ENCODE measurements around the gene PRKCSH.
A peak's percentile ranks its signal among the peaks of the same experiment; 100 is the strongest.
"Not testable (repeated sequence)": the region's sequence is repeated elsewhere in the genome, so short reads cannot be mapped to it uniquely, and the experiment has no call there.

The PRKCSH gene

DNA sequence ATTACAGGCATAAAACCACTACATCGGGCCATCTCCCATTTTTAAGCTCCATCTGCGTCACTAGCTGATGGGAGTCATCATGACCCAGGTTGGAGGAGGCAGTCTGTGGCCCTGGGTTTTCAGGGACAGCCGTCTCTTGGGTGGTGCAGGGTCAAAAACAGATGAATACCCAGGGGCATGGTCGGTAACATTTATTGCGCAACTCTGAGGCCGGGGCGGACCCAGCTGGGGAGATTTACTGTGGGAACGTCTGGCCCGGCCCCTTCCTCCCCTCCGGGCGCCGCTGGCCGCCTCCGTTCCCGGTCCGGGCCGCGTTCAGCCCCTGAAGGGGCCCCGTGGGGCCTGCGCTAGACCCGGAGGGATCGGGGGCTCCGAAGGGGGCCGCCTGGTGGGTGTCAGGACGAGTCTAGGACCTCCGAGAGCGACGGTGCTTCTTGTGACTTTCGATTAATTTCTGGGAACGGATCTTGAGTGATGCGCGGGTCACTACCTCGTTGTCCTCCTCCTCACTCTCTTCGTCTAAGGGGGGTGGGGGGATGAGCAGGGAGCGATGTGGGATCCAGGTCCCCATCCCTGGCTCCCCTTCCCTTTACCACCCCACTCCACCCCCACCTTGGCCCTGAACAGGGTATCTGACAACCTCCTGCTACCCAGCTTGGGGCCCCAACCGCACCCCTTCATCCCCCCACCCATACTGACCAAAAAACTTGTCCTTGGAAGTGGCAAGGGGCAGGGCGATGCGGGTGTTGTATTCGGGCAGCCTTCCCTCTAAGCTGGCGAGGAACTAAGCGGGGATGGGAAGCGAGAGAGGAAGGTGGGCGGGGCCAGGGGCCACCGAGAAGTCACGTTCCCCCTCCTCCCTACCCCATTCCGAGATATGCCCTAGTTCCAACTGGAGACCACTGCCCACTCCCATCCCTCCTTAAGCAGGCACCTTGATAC is 14.7 kb upstream of the PRKCSH start:
- DNase-seq: no peak

DNA sequence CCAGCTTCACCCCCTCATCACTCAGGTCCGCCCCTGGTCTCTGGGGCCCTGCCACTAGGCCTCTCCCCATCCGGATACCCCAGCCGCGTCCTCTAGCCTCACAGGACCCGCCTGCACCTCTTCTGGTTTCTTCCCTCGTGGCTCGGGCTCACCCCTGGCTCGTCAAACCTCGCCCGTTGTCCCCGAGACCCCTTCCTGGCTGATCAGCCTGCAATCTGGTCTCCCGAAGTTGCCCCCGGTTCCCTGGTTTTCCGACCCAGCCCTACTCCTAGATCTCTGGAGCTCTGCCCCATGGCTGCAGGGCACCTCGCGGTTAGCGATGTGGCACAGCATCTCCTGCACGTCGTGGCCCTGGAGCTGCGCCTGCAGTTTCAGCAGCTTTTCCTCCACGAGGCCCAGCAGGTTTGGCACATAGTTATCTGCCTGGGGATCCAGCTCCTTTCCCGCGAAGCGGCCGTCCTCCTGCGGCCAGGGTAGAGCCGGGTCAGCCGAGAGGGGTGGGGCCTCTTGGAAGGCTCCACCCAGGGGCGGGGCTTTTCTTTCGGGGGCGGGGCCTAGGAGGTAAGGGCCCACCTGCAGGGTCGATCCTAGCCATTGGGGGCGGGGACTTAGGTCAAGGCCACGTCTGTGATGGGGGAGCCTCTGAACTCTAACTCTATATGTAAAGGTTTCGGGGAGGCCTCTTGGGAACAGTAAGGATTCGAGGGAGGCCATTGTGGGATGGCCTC is 13.9 kb upstream of the PRKCSH start:
- no peak for DNase-seq

DNA sequence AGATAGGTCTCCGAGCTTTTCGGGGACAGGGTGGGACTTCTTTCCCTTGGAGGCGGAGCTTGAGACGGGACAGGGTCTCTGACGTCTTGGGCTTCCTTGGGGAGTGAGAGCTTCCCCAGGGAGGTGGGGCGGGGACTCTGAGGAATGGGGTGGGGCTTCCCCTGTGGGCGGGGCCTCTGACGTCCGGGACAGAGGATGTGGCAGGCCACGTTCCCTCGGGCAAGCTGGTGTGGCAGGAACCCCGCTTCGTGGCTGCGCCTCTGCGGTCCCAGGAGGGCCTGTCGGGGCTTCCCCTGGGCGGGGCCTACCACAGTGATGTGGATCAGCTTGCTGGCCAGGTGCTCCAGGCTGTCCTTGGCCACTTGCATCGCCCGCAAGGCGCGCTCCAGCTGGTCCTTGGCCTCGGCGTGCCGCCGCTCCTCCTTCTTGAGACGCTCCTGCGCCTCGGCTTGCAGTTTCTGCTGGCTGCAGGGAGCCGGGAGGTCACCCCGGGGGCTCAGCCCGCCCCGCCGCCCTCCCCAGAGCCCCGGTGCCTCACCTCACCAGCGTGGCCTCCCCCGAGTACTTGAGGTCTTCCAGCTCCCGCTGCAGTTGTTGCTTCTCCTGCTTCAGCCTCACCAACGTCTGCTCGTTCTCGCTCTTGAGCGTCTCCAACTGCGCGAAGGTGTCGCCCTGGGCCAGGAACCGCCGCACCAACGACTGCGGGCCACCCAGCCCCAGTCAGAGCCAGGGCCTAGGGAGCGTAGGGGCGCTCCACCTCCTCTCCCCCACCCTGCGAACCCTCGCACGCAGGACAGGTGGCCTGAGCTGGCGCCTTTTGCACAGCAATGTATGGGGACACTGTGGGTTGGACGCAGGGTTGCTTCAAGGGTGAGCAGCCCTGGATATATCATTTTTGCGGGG is 13.0 kb upstream of the PRKCSH start:
- DNase-seq: peak; percentile 54

DNA sequence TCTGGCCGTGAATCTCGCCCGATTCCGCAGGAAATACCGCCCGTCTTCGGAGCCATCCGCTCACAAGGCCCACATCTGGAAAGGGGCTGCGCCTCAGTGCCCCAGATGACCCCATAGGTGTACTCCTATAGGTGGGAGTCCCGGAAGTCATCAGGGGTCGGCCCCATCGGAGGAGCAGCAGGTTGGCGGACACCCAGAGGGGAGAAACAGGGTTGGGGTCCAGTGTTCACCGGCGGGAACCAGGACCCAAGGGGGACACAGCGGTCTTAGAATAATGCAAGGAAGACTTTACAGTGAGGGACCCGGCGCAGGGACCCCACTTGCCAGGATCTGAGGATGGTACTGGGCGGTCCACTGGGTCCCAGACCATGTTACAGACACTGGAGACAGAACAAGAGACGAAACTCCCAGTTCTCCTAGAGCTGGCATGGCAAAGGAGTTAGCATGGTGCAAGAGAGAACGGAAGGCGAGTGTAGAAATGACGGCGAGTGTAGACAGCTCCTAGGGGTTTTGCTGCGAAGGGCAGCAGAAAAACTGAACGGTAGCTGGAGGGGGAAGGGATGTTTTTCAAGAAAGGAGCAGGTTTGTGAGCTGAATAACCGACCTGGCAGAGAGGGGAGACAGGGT is 12.2 kb upstream of the PRKCSH start:
- no peak for DNase-seq

DNA sequence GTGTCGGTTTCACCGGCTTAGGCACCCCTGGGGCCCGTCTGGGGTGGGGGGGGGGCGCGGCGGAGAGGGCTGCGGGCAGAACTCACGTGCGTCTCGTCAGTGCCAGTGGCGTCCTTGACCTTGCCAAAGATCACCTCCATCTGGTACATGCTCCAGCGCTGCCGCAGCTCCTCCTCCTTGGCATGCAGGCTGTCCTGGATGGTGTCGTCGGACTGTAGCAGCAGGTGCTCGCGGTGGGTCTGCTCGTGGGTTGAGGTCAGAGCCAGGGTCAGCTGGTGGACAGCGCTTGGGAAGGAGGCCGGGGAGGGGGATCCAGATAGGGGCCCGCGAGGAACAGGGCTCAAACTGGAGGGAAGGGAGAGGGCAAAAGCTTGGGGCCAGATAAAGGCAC is 11.6 kb upstream of the PRKCSH start:
- no peak for DNase-seq

DNA sequence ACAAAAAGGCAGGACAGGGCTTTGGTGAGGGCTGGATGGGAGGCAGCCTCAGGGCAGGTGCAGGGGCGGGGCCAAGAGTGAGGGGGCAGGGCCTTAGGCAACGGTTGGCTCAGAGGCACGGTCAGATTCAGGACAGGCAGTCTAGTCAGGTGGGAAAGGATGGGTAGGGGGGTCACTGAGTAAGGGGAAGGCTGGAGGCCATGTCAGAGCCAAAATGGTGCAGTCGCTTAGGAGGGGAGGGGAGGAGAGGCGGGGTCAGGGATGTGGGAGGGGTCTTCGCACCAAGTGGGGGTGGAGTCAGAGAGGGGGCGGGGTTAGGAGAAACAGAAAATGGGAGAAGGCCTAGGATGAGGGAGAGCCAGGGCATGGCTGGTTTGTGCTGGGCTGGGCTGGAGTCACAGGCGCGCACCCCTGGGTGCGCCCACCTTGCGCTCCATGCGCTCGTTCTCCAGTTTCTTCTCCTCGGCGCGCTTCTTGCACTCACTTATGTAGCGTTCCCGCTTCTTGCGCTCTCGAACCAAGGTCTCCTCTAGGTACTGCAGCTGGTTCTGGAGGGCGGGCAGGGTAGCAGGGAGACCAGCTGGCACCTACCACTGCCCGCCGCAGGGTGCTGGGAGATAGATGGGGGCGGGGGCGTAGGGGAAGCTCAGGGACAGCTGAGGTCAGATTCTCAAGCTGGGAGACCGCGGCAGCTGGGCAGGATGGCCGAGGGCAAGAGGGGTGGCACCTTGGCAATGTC is 9.5 kb upstream of the PRKCSH start:
- DNase-seq: no peak

DNA sequence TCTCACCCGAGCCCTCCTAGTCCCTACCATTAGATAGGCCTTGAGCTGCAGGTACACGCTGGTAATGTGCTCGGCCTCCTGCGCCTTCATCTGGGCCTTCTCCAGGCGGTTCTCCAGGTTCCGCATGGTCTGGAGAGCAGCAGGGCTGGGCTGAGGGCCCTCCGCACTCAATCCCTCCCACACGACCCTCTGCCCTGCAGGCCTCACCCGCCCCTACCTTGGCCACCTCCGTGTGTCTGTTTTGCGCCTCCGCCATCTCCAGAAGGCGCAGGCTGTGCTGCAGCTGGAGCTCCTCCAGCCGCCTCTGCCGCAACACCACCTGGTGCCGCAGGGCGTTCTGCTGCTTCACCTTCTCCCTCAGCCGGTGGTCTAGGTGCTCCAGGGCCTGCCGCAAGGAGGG is 8.8 kb upstream of the PRKCSH start:
- no peak for DNase-seq

DNA sequence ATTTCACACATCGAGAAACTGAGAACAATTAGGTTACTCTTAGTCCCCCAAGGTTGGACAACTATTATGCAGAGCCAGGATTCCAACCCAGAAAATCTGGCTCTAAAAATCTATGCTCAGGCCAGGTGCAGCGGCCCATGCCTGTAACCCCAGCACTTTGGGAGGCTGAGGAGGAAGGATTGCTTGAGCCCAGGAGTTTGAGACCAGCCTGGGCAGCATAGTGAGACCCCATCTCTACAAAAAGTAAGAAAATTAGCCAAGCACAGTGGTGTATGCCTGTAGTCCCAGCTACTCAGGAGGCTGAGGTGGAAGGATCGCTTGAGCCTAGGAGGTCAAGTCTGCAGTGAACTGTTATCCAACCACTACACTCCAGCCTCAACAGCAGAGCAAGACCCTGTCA is 1.9 kb upstream of the PRKCSH start:
- not testable (repeated sequence) for DNase-seq

DNA sequence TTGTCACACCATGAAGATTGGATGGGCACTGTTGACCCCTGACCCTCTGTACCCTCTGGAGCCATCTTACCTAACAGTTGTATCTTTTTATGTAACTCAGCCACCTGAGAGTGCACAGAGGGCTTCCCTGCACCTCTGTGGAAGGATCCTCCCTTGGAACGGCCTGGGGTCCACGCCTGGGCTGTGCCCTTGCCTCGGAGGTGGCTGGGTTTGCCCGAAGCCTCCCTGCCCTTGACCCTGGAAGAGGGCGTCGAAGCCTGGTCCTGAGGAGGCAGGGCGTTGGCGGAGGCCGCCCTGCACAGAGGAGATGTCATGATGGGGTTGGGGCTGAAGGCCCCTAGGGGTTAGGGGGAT is 755 bp upstream of the PRKCSH start:
- DNase-seq: no peak

DNA sequence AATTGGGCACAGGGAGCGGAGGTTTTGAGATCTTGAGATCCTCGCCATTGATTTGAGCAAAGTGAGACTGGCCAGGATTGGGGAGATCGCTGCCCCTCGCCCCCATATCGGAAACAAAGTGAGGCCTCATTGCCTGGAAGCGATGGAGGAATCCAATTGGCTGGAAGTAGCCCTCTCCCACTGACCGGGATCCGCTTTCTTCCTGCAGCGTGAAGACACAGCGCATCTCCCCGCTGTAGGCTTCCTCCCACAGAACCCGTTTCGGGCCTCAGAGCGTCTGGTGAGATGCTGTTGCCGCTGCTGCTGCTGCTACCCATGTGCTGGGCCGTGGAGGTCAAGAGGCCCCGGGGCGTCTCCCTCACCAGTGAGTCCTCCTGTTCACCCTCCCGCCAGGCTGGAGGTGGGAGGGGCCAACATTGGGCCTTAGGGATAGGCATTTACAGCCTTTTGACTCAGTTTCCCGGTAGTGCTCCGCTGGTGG is 438 bp downstream of the PRKCSH start:
- peak; percentile 20 for DNase-seq

DNA sequence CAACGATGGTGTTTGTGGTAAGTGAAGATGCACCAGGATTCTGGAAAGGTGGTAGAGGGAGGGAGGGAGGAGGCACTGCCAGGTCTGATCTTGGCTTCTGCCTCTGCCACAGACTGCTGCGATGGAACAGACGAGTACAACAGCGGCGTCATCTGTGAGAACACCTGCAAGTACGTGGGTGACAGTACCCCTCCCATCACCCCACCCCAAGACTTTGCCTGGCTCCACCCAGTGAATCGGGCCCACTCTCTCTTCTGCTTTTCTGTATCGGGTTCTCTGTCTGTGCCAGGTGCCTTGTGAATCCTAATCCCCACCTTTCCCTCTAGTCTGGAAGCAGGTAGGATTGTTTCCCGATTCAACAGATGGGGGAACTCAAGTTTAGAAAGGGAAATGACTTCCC is 2.5 kb downstream of the PRKCSH start:
- no peak for DNase-seq

DNA sequence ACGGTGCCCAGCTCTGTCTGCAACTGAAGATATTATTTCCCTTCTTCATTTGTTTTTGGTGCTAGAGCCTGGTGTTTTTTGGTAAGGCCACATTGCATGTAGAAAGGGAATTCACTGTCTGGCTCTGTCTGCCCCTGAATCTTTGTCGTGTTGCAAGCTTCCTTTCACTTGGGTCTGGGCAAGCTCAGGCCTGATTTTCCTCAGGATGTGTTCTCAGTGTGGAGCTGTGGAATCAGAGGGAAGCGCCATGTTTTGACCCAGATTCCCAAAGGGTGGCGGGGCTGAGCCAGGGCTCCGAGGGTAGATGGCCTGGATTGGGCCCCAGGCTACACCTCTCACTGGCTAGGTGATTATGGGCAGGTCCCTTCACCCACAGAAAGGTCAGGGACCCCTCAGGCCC is 8.6 kb downstream of the PRKCSH start:
- DNase-seq: no peak

DNA sequence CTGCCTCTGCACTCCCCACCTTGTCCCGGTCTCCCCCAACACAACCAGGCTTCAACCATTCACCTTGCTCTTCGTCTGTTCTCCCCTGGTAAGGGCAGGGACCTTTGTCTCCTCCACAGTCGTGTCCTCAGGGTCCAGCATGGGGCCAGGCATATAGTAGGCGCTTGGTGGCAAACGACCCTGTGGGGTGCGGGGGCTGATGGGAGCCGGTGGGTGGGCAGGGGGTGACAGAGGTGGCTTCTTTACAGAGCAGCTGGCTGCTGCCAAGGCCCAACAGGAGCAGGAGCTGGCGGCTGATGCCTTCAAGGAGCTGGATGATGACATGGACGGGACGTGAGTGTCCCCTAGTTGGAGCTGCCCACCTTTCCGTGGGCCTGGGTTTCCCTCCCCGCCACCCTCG is 9.7 kb downstream of the PRKCSH start:
- no peak for DNase-seq

DNA sequence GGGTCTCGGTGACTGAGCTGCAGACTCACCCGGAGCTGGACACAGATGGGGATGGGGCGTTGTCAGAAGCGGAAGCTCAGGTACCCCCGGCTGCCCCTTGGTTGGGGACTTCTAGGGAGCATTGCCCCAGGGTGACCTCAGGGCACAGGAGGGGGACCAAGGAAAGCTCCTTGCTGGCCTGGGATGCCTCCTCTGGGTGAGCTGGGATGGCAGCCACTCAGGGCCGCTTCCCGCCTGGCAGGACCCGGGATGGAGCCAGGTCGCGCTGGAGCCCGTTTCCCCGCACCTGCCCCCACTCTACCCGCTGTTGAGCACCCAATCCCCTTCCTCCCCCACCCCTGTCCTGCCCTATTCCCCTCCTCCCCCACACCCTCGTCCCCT is 10.8 kb downstream of the PRKCSH start:
- no peak for DNase-seq

DNA sequence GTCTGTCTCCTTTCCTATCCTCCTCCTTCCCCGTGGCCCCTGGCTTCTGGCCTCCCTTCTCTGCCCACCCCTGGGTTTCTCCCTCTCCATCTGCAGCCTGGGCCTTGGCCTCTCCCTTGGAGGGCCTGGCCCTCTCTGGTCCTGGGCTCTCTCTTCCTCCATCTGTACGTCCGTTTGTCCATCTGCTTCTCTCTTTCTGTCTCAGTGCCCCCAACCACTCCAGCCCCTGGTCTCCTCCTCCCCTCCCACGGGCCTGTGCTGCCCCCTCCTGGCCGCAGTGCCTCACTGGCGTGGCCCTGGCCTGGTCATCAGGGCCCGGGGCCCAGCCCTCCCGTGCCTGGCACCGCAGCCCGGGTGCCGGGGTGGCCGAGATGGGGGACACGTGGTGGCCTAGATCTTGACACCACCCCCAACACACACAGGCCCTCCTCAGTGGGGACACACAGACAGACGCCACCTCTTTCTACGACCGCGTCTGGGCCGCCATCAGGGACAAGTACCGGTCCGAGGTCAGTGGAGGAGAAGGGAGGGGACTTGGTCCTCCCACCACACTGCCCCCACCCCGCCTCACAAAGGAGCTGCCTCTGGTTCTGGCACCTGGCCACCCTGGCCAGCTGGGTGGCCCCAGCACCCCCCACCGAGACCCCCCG is 11.3 kb downstream of the PRKCSH start:
- DNase-seq: peak; percentile 6

DNA sequence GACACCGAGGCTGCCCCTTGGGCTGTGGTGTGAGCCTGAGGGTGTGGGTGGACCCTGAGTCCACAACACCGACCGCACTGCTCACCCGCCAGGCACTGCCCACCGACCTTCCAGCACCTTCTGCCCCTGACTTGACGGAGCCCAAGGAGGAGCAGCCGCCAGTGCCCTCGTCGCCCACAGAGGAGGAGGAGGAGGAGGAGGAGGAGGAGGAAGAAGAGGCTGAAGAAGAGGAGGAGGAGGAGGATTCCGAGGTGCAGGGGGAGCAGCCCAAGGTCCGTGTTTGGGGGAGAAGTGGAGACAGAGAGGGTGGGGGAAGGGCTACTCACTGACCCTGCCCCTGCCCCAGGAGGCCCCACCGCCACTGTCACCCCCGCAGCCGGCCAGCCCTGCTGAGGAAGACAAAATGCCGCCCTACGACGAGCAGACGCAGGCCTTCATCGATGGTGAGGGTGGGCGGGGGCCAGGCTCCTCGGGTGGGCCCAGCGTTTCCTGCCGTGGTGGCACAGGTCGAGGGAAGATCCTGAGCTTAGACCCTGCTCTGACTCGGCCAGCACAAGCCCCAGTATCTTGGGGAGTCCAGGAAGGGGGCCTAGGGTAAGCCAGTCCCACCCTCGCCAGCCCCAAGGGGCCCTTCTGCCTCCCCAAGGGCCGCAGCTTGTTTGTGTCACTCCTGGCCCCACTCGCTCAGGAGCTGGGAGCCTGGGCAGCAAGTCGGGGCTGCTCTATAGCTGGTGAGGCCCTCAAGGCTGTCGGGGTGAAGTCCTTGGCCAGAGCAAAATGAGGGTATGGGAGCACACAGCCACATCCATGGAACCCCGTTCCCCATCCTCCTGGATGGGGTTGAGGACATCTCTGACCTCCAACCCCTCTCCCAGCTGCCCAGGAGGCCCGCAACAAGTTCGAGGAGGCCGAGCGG is 12.2 kb downstream of the PRKCSH start:
- no peak for DNase-seq

DNA sequence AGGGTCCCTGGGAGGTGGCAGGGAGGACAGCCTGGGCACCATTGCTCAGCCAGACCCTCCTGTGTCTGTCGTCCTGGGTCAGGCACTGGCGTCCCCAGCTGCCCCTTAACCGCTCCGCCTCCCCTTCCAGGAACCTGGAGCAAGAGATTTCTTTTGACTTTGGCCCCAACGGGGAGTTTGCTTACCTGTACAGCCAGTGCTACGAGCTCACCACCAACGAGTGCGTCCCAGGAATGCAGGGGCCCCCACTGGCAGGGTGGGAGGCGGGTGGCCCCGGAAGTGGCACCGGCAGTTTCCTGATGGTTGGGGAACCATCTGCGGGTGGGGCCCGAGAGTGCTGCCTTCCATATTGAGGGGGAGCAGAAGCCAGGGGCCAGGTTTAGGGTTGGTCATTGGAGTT is 13.0 kb downstream of the PRKCSH start:
- no peak for DNase-seq

DNA sequence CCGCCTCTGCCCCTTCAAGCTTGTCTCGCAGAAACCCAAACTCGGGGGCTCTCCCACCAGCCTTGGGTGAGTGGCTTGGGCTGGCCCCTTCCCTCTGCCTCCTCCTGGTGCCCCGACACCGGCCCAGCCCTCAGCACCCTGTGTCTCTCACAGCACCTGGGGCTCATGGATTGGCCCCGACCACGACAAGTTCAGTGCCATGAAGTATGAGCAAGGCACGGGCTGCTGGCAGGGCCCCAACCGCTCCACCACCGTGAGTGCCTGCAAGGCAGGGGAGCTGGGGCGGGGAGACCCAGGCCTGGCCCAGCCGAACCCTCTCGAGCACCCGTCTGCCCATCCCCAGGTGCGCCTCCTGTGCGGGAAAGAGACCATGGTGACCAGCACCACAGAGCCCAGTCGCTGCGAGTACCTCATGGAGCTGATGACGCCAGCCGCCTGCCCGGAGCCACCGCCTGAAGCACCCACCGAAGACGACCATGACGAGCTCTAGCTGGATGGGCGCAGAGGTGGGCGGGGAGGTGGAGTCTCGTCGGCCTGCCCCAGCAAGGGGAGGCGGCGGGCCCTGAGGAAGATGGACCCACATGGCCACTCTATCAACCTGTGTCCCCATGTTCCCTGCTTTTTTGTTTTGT is 13.6 kb downstream of the PRKCSH start:
- no peak for DNase-seq

DNA sequence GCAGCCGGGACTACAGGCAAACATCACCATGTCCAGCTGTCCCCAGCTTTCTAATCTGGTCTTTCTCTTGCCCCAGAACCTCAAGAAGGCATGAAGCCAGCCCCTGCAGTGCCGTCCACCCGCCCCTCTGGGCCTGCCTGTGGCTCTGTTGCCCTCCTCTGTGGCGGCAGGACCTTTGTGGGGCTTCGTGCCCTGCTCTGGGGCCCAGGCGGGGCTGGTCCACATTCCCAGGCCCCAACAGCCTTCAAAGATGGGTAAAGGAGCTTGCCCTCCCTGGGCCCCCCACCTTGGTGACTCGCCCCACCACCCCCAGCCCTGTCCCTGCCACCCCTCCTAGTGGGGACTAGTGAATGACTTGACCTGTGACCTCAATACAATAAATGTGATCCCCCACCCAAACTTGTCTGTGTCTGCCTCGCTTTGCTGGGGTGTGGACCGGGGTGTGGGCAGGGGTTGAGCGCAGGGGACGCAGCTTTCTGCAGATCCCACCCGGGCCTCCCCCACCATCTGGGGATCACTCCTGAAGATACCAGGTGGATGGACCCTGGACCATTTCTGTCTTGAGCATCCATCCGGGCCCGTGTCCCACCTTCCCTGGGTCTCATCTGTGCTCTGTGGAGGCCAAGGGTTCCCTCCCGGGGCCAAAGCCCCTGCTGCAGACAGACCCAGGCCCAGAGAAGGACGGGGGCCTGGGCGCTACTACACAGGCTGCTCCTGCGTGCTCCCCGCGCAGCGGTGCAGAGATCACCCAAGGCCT is 15.3 kb downstream of the PRKCSH start:
- DNase-seq: no peak
